ENCODE measurements around the gene TXLNA.
"Not testable (repeated sequence)": the region's sequence is repeated elsewhere in the genome, so short reads cannot be mapped to it uniquely, and the experiment has no call there.

DNA sequence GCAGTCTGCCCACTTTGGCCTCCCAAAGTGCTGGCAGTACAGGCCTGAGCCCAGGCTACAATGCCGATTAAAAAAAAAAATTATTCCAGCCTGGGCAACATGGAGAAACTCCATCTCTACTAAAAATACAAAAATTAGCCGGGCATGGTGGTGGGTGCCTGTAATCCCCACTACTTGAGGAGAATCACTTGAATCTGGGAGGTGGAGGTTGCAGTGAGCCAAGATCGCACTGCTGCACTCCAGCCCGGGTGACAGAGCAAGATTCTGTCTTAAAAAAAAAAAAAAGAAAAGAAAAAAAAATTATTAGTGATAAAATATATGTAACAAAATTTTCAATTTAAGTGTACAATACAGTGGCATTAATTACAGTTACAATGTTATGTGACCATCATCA lies 36.2 kb upstream of the TXLNA start:
- TF ChIP-seq, protein P1, sequence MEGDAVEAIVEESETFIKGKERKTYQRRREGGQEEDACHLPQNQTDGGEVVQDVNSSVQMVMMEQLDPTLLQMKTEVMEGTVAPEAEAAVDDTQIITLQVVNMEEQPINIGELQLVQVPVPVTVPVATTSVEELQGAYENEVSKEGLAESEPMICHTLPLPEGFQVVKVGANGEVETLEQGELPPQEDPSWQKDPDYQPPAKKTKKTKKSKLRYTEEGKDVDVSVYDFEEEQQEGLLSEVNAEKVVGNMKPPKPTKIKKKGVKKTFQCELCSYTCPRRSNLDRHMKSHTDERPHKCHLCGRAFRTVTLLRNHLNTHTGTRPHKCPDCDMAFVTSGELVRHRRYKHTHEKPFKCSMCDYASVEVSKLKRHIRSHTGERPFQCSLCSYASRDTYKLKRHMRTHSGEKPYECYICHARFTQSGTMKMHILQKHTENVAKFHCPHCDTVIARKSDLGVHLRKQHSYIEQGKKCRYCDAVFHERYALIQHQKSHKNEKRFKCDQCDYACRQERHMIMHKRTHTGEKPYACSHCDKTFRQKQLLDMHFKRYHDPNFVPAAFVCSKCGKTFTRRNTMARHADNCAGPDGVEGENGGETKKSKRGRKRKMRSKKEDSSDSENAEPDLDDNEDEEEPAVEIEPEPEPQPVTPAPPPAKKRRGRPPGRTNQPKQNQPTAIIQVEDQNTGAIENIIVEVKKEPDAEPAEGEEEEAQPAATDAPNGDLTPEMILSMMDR (conservative IDR thresholded peaks at IDR 0.05), result not testable (repeated sequence)
- not testable (repeated sequence) for TF ChIP-seq ZFX (IDR thresholded peaks at IDR 0.05)

All from C4-2B (cell line).